Smooth muscle cell (in vitro differentiated cells): Measurements from ENCODE around the gene SDK2. TPM values are rescaled to one million over a fixed set of nuclear protein-coding genes. Genes with fewer than 3 reads are reported as not detected.

Experiments used
- DNase-seq: peaks from one replicate; lab custom pipeline; 2025; ENCODE audit not compliant: unreplicated experiment; lab: John Stamatoyannopoulos, UW
- H2AFZ ChIP-seq: fragments of 200-600 bp; sonication (generic); 2 replicates; pipeline ENCODE4 v1.6.0; 2016; ENCODE audit warnings: antibody characterized with exemption, low read depth, mild to moderate bottlenecking
- H3F3A ChIP-seq: fragments of 200-600 bp; sonication (generic); 2 replicates; pipeline ENCODE4 v1.6.0; 2017; ENCODE audit warnings: antibody characterized with exemption, low read depth
- H3K27ac ChIP-seq: fragments of 200-600 bp; sonication (generic); 2 replicates; pipeline ENCODE4 v1.5.1; 2016; ENCODE audit warnings: low read depth, mild to moderate bottlenecking
- H3K27me3 ChIP-seq: fragments of 200-600 bp; sonication (generic); 2 replicates; pipeline ENCODE4 v1.6.1; 2016; ENCODE audit warnings: low read depth, mild to moderate bottlenecking
- H3K36me3 ChIP-seq: fragments of 200-600 bp; sonication (generic); 2 replicates; pipeline ENCODE4 v1.5.1; 2016; ENCODE audit warnings: low read depth
- H3K4me1 ChIP-seq: fragments of 200-600 bp; sonication (generic); 2 replicates; pipeline ENCODE4 v1.5.1; 2016; ENCODE audit warnings: low read depth
- H3K4me2 ChIP-seq: fragments of 200-600 bp; sonication (generic); 2 replicates; pipeline ENCODE4 v1.6.0; 2016; ENCODE audit warnings: mild to moderate bottlenecking
- H3K4me3 ChIP-seq: fragments of 200-600 bp; sonication (generic); 2 replicates; pipeline ENCODE4 v1.5.1; 2016; ENCODE audit warnings: mild to moderate bottlenecking
- H3K79me2 ChIP-seq: fragments of 200-600 bp; sonication (generic); 2 replicates; pipeline ENCODE4 v1.6.0; 2016; ENCODE audit warnings: low read depth, mild to moderate bottlenecking
- H3K9ac ChIP-seq: fragments of 200-600 bp; sonication (generic); 2 replicates; pipeline ENCODE4 v1.6.0; 2016; ENCODE audit warnings: low read depth
- H3K9me3 ChIP-seq: fragments of 200-600 bp; sonication (generic); replicated peaks from 2 replicates; pipeline ENCODE4 v1.5.1; 2016; ENCODE audit warnings: low read depth
- H4K20me1 ChIP-seq: fragments of 200-600 bp; sonication (generic); 2 replicates; pipeline ENCODE4 v1.6.0; 2016; ENCODE audit warnings: low read depth
- WGBS: methylation state at CpG from one replicate; pipeline ENCODE4 v1.1.7; 2016; ENCODE audit warnings: low lambda C conversion rate; 5-methylcytosine and 5-hydroxymethylcytosine counted together
- polyA plus RNA-seq: library from polyadenylated mRNA; unstranded; fragments of >200 nt; fragmentation: Nextera tagmentation; extraction: Ambion mirVana; gene quantifications from 2 replicates; pipeline ENCODE4 v1.2.1, GENCODE V29; 2016
- total RNA-seq: library from RNA; depleted of rRNA; stranded (reverse); fragments of >200 nt; gene quantifications from 2 replicates; pipeline ENCODE4 v1.2.3, GENCODE V29; 2014
- TF ChIP-seq, protein P1 (sequence below): fragments of 200-600 bp; sonication (generic); IDR thresholded peaks from 2 replicates; pipeline ENCODE4 v1.5.1; 2017; ENCODE audit warnings: borderline replicate concordance, mild to moderate bottlenecking, antibody characterized with exemption; ENCODE audit not compliant: insufficient read depth, poor library complexity, severe bottlenecking

SDK2 gene
- total and polyA plus RNA-seq, 2 experiments from 2014 or later = 4.6 to 6.5 TPM

DNA sequence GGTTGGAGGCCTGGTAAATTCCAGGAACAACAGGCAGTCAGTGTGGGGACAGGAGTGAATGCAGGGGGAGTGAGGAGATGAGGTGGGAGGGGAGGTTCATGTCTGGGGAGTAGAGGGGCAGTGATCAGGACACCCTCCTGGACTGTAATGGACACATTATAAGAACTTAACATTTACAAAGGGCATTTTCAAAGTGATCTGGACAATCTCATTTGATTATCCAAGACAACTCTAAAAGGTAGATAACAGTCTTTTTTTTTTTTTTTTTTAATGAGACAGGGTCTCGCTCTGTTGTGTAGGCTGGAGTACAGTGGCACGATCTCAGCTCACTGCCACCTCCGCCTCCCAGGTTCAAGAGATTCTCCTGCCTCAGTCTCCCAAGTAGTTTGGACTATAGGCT is 5.7 kb downstream of the SDK2 start:
- TF ChIP-seq, protein P1, sequence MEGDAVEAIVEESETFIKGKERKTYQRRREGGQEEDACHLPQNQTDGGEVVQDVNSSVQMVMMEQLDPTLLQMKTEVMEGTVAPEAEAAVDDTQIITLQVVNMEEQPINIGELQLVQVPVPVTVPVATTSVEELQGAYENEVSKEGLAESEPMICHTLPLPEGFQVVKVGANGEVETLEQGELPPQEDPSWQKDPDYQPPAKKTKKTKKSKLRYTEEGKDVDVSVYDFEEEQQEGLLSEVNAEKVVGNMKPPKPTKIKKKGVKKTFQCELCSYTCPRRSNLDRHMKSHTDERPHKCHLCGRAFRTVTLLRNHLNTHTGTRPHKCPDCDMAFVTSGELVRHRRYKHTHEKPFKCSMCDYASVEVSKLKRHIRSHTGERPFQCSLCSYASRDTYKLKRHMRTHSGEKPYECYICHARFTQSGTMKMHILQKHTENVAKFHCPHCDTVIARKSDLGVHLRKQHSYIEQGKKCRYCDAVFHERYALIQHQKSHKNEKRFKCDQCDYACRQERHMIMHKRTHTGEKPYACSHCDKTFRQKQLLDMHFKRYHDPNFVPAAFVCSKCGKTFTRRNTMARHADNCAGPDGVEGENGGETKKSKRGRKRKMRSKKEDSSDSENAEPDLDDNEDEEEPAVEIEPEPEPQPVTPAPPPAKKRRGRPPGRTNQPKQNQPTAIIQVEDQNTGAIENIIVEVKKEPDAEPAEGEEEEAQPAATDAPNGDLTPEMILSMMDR = no peak
- H3K27me3 ChIP-seq = no peaks in the 10 kb centered on the region
- peaks cover 40% of the 10 kb centered on the region for H3K79me2 ChIP-seq
- no peak overlapping the region for H3K4me3 ChIP-seq
- H3K4me1 ChIP-seq = peaks cover 12% of the 10 kb centered on the region
- no peaks in the 10 kb centered on the region for H3F3A ChIP-seq
- H4K20me1 ChIP-seq = peaks cover 82% of the 10 kb centered on the region
- DNase-seq = no peak
- no peak overlapping the region for H3K27ac ChIP-seq
- 97% methylated on average over 3 of the region's 3 CpGs for WGBS
- no peak overlapping the region for H3K9ac ChIP-seq
- no peaks in the 10 kb centered on the region for H3K36me3 ChIP-seq
- H3K4me2 ChIP-seq = no peak overlapping the region
- H3K9me3 ChIP-seq = no peaks in the 10 kb centered on the region
- no peak overlapping the region for H2AFZ ChIP-seq

DNA sequence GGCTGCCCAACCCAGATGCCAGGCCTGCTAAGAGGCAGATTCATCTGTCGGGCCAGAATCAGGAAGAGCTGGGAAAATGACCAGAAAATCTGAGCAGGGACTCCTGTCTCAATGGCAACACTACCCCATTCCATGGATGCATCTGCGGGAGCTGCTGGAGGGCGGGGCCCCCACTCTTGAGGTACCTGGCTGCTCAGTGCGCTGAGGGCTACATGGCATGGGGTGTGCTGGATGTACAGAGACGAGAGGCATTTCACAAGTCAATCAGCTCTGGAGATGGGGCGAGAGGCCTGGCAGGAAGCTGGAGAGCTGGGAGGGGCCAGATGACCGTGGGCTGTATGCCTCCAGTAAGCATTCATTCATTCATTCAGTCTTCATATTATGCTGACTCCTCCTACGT is 6.4 kb downstream of the SDK2 start:
- peaks cover 45% of the 10 kb centered on the region for H3K79me2 ChIP-seq
- peaks cover 12% of the 10 kb centered on the region for H3K4me1 ChIP-seq
- no peaks in the 10 kb centered on the region for H3K36me3 ChIP-seq
- H3K27me3 ChIP-seq = no peaks in the 10 kb centered on the region
- WGBS = 94% methylated on average over 8 of the region's 8 CpGs
- H3K9ac ChIP-seq = no peak overlapping the region
- TF ChIP-seq, protein P1 = no peak
- no peak overlapping the region for H2AFZ ChIP-seq
- no peak overlapping the region for H3K27ac ChIP-seq
- peaks cover 85% of the 10 kb centered on the region for H4K20me1 ChIP-seq
- no peak overlapping the region for H3K4me3 ChIP-seq
- no peak overlapping the region for H3K4me2 ChIP-seq
- H3F3A ChIP-seq = no peaks in the 10 kb centered on the region
- DNase-seq = no peak
- no peaks in the 10 kb centered on the region for H3K9me3 ChIP-seq

DNA sequence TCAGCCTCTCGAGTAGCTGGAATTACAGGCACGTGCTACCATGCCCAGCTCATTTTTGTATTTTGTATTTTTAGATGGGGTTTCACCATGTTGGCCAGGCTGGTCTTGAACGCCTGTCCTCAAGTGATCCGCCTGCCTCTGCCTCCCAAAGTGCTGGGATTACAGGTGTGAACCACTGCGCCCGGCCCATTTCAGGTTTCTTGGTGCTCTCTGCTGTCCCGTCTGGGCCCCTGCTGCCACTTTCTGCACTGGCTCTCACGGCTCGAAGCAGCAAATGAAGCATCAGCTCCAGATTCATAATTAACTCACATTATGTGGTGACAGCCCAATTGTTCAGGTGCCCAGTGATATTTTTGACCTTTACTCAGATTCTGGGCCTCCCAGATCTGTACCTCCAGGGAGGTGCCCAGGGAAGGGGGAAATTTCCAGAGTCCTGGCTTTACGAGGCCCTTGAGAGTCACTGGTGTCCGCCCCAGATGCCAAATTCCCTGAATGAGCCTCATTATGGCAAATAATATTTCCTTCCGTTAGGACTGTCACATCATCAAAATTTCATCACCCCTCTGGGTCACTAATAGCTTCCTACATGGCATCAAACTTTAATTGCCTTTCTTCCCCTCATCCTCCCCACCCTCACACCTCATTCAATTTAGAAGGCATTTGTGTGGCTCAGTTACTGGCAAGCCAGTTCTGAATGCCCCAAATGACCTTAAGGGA is 9.0 kb downstream of the SDK2 start:
- Histone ChIP-seq H3K4me3 (no peak overlapping the region), H2AFZ (no peak overlapping the region), H3K4me2 (no peak overlapping the region), H3K27me3 (no peaks in the 10 kb centered on the region), H3K79me2 (peaks cover 33% of the 10 kb centered on the region), H3K9me3 (no peaks in the 10 kb centered on the region), H3K36me3 (no peaks in the 10 kb centered on the region), H3K9ac (no peak overlapping the region), H3K27ac (no peak overlapping the region), H3K4me1 (no peaks in the 10 kb centered on the region), H4K20me1 (peaks cover 80% of the 10 kb centered on the region), H3F3A (no peaks in the 10 kb centered on the region)
- whole genome bisulfite sequencing = 96% methylated on average over 12 of the region's 12 CpGs
- no peak for DNase-seq
- TF ChIP-seq, protein P1 = no peak

DNA sequence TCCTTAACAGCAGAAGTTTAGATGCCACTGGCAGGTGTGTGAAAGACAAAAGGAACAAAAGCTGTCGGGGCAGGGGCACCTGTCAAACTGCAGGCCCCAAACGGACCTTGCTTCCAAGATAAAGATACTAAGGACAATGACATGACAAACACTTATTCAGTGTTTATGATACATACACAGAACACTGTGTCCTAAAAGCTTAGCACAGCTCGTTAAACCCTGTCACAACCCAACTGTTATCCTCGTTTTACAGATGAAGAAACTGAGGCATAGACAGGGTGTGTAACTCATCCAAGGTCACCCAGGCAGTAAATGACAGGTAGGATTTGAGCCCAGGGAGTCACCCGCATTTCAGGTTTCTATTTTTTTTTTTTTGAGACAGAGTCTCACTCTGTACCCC is 9.6 kb downstream of the SDK2 start:
- Histone ChIP-seq H3K4me3 (no peak overlapping the region), H4K20me1 (peaks cover 74% of the 10 kb centered on the region), H3K27me3 (no peaks in the 10 kb centered on the region), H3K9ac (no peak overlapping the region), H3K79me2 (peaks cover 28% of the 10 kb centered on the region), H3F3A (no peaks in the 10 kb centered on the region), H3K4me1 (no peaks in the 10 kb centered on the region), H2AFZ (no peak overlapping the region), H3K4me2 (no peak overlapping the region), H3K9me3 (no peaks in the 10 kb centered on the region), H3K27ac (no peak overlapping the region), H3K36me3 (no peaks in the 10 kb centered on the region)
- no peak for DNase-seq
- TF ChIP-seq, protein P1 = no peak
- WGBS = 86% methylated on average over 5 of the region's 5 CpGs
